GM23338 (cell line): ENCODE results near the gene PYURF. TPM values are rescaled to one million over a fixed set of nuclear protein-coding genes. Genes with fewer than 3 reads are reported as not detected.

ENCODE experiments used
- ATAC-seq: fragments of 200-7000 bp; cut with Tn5 transposase; 3 replicates; pipeline ENCODE4 v1.9.1; 2020
- DNase-seq: peaks from one replicate; pipeline ENCODE4 v3.0.0-alpha.2; 2015; ENCODE audit warnings: low spot score
- H2AFZ ChIP-seq: fragments of 200-600 bp; sonication (generic); 2 replicates; pipeline ENCODE4 v1.8.0; 2016; ENCODE audit warnings: antibody characterized with exemption, mild to moderate bottlenecking, moderate library complexity
- H3F3A ChIP-seq: fragments of 200-600 bp; sonication (generic); replicated peaks from 2 replicates; pipeline ENCODE4 v1.8.0; 2017; ENCODE audit warnings: antibody characterized with exemption, mixed run types, low read depth
- H3K27ac ChIP-seq: fragments of 200-600 bp; sonication (generic); 2 replicates; pipeline ENCODE4 v1.6.1; 2016; ENCODE audit warnings: low read depth
- H3K27me3 ChIP-seq: fragments of 200-600 bp; sonication (generic); 2 replicates; pipeline ENCODE4 v1.8.0; 2016; ENCODE audit warnings: mild to moderate bottlenecking, mixed run types, moderate library complexity; ENCODE audit not compliant: insufficient read depth
- H3K36me3 ChIP-seq: fragments of 200-600 bp; sonication (generic); 2 replicates; pipeline ENCODE4 v1.8.0; 2016; ENCODE audit warnings: mild to moderate bottlenecking; ENCODE audit not compliant: insufficient read depth
- H3K4me1 ChIP-seq: fragments of 200-600 bp; sonication (generic); 2 replicates; pipeline ENCODE4 v1.8.0; 2016; ENCODE audit warnings: mild to moderate bottlenecking, moderate library complexity; ENCODE audit not compliant: insufficient read depth
- H3K4me2 ChIP-seq: fragments of 200-600 bp; sonication (generic); 2 replicates; pipeline ENCODE4 v1.7.1; 2017; ENCODE audit warnings: mixed run types
- H3K4me3 ChIP-seq: fragments of 200-600 bp; sonication (generic); 2 replicates; pipeline ENCODE4 v1.6.1; 2016; ENCODE audit warnings: mixed run types
- H3K79me2 ChIP-seq: fragments of 200-600 bp; sonication (generic); replicated peaks from 2 replicates; pipeline ENCODE4 v1.8.0; 2017; ENCODE audit warnings: mild to moderate bottlenecking; ENCODE audit not compliant: insufficient read depth
- H3K9me2 ChIP-seq: fragments of 200-600 bp; sonication (generic); 2 replicates; pipeline ENCODE4 v1.8.0; 2017; ENCODE audit not compliant: insufficient read depth
- H4K20me1 ChIP-seq: fragments of 200-600 bp; sonication (generic); replicated peaks from 2 replicates; pipeline ENCODE4 v1.8.0; 2017; ENCODE audit warnings: mild to moderate bottlenecking; ENCODE audit not compliant: insufficient read depth
- H3K27ac Mint-ChIP-seq: 2 replicates; pipeline ENCODE4 v1.8.0; 2020; ENCODE audit warnings: inconsistent platforms, mild to moderate bottlenecking, moderate library complexity, mixed read lengths
- H3K27me3 Mint-ChIP-seq: 3 replicates; pipeline ENCODE4 v1.8.0; 2022; ENCODE audit warnings: low read depth, mild to moderate bottlenecking, moderate library complexity, mixed read lengths, inconsistent platforms; ENCODE audit not compliant: insufficient read depth, poor library complexity
- H3K36me3 Mint-ChIP-seq: 3 replicates; pipeline ENCODE4 v1.8.0; 2021; ENCODE audit warnings: low read depth, mild to moderate bottlenecking, inconsistent platforms, moderate library complexity, mixed read lengths
- H3K4me1 Mint-ChIP-seq: 3 replicates; pipeline ENCODE4 v1.8.0; 2020; ENCODE audit warnings: mild to moderate bottlenecking, inconsistent platforms, mixed read lengths
- H3K4me3 Mint-ChIP-seq: 3 replicates; pipeline ENCODE4 v1.8.0; 2021; ENCODE audit warnings: moderate library complexity, mild to moderate bottlenecking, inconsistent platforms, mixed read lengths
- H3K9me3 Mint-ChIP-seq: 3 replicates; pipeline ENCODE4 v1.8.0; 2020; ENCODE audit warnings: moderate library complexity, mild to moderate bottlenecking, inconsistent platforms, mixed read lengths
- CREB1 ChIP-seq: fragments of 250-450 bp; sonication (Bioruptor Pico); IDR thresholded peaks from 2 replicates; pipeline ENCODE4 v1.5.0; 2020; ENCODE audit warnings: low read depth, mild to moderate bottlenecking, moderate library complexity
- EZH2 ChIP-seq: fragments of 200-600 bp; sonication (generic); IDR thresholded peaks from one replicate; pipeline ENCODE4 v1.8.0; 2017; ENCODE audit warnings: antibody characterized with exemption, mild to moderate bottlenecking, low read depth; ENCODE audit not compliant: unreplicated experiment
- EZH2phosphoT487 ChIP-seq: fragments of 200-600 bp; sonication (generic); IDR thresholded peaks from one replicate; pipeline ENCODE4 v1.8.1; 2018; ENCODE audit warnings: antibody characterized with exemption; ENCODE audit not compliant: unreplicated experiment
- JUNB ChIP-seq: IDR thresholded peaks from one replicate; pipeline ENCODE4 v1.6.1; 2016; ENCODE audit warnings: antibody characterized with exemption; ENCODE audit not compliant: unreplicated experiment
- NANOG ChIP-seq: IDR thresholded peaks from 2 replicates; pipeline ENCODE4 v1.6.1; 2016; ENCODE audit warnings: antibody characterized with exemption, borderline replicate concordance
- STAT1 ChIP-seq: IDR thresholded peaks from one replicate; pipeline ENCODE4 v1.6.1; 2016; ENCODE audit warnings: antibody characterized with exemption; ENCODE audit not compliant: unreplicated experiment
- polyA plus RNA-seq: library from polyadenylated mRNA; unstranded; fragments of >200 nt; fragmentation: Nextera tagmentation; extraction: Ambion mirVana; gene quantifications from 2 replicates; pipeline ENCODE4 v1.2.1, GENCODE V29; 2016
- total RNA-seq: library from RNA; depleted of rRNA; stranded (reverse); fragments of >200 nt; shearing (Covaris generic); gene quantifications from 2 replicates; pipeline ENCODE4 v1.2.3, GENCODE V29; 2014
- TF ChIP-seq, protein P1 (sequence below): fragments of 250-450 bp; sonication (Bioruptor Pico); IDR thresholded peaks from 2 replicates; pipeline ENCODE4 v1.5.0; 2020; ENCODE audit warnings: mild to moderate bottlenecking, moderate library complexity
- TF ChIP-seq, protein P2 (sequence below): IDR thresholded peaks from one replicate; pipeline ENCODE4 v1.6.1; 2018; ENCODE audit warnings: antibody characterized with exemption; ENCODE audit not compliant: unreplicated experiment
- TF ChIP-seq, protein P3 (sequence below), 2 experiments: fragments of 200-600 bp in 1 of 2; sonication (generic) in 1 of 2; conservative IDR thresholded peaks; 2 replicates each; pipeline versions ENCODE4 v1.5.1 to v1.6.1; 2016 to 2017; ENCODE audit warnings: antibody characterized with exemption in 2 of 2, low read depth in 2 of 2, mild to moderate bottlenecking in 2 of 2, moderate library complexity in 1 of 2

PYURF gene
- total and polyA plus RNA-seq, 2 experiments from 2014 or later = 65.3 to 116 TPM

DNA sequence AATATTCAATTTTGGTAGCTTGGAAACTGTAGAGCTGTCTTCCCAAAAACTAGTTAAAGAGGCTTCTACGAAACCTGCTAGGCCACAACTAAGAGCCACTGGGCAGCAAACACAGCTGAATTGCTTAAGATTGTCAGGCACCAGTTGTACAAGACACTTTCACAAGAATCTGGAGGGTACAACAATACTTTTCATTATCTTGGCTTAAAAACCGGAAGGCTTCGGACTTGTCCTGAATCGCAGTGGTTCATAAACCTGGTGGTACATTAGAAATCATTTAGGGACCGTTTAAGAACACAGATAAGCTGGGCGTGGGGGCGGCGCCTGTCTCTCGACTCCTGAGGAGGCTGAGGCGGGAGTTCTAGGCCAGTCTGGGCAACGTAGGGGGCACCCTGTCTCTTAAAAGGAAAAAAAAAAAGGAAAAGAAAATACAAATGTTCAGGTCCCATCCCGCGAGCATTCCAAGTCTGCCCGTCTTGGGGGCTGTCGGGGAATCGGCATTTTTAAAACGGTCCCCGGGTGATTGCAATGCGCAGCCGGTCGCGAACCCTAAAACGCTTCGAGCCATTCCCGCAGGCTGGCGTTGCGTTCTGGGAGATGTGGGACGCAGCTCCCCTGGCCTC, 763 bp downstream of the PYURF start (continued):
- TF ChIP-seq, protein P1, sequence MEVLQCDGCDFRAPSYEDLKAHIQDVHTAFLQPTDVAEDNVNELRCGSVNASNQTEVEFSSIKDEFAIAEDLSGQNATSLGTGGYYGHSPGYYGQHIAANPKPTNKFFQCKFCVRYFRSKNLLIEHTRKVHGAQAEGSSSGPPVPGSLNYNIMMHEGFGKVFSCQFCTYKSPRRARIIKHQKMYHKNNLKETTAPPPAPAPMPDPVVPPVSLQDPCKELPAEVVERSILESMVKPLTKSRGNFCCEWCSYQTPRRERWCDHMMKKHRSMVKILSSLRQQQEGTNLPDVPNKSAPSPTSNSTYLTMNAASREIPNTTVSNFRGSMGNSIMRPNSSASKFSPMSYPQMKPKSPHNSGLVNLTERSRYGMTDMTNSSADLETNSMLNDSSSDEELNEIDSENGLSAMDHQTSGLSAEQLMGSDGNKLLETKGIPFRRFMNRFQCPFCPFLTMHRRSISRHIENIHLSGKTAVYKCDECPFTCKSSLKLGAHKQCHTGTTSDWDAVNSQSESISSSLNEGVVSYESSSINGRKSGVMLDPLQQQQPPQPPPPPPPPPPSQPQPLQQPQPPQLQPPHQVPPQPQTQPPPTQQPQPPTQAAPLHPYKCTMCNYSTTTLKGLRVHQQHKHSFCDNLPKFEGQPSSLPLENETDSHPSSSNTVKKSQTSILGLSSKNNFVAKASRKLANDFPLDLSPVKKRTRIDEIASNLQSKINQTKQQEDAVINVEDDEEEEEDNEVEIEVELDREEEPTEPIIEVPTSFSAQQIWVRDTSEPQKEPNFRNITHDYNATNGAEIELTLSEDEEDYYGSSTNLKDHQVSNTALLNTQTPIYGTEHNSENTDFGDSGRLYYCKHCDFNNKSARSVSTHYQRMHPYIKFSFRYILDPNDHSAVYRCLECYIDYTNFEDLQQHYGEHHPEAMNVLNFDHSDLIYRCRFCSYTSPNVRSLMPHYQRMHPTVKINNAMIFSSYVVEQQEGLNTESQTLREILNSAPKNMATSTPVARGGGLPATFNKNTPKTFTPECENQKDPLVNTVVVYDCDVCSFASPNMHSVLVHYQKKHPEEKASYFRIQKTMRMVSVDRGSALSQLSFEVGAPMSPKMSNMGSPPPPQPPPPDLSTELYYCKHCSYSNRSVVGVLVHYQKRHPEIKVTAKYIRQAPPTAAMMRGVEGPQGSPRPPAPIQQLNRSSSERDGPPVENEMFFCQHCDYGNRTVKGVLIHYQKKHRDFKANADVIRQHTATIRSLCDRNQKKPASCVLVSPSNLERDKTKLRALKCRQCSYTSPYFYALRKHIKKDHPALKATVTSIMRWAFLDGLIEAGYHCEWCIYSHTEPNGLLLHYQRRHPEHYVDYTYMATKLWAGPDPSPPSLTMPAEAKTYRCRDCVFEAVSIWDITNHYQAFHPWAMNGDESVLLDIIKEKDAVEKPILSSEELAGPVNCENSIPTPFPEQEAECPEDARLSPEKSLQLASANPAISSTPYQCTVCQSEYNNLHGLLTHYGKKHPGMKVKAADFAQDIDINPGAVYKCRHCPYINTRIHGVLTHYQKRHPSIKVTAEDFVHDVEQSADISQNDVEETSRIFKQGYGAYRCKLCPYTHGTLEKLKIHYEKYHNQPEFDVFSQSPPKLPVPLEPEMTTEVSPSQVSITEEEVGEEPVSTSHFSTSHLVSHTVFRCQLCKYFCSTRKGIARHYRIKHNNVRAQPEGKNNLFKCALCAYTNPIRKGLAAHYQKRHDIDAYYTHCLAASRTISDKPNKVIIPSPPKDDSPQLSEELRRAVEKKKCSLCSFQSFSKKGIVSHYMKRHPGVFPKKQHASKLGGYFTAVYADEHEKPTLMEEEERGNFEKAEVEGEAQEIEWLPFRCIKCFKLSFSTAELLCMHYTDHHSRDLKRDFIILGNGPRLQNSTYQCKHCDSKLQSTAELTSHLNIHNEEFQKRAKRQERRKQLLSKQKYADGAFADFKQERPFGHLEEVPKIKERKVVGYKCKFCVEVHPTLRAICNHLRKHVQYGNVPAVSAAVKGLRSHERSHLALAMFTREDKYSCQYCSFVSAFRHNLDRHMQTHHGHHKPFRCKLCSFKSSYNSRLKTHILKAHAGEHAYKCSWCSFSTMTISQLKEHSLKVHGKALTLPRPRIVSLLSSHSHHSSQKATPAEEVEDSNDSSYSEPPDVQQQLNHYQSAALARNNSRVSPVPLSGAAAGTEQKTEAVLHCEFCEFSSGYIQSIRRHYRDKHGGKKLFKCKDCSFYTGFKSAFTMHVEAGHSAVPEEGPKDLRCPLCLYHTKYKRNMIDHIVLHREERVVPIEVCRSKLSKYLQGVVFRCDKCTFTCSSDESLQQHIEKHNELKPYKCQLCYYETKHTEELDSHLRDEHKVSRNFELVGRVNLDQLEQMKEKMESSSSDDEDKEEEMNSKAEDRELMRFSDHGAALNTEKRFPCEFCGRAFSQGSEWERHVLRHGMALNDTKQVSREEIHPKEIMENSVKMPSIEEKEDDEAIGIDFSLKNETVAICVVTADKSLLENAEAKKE = no peak
- no peak for TF ChIP-seq CREB1

DNA sequence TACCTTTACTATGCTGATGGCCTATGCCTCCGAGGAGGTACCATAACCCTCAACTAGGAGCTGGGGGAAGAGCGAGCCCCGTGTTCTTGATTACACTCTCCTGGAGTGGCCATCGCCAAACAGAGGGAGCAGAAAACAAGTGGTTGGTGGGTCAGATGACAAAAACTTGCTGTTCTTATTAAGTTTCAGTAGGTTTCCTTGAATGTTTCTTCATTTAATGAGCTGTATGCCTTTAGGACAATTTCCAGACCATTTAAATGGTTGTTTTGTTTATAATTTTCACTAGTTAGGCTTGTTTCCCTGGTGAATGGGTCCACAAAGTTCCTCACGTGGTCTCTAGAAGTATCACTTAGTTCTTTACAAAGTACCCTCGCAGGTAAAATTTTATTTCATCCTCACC, 4.7 kb downstream of the PYURF start:
- no peaks in the 10 kb centered on the region for H3K9me3 Mint-ChIP-seq
- H4K20me1 ChIP-seq = 0 out of 2 replicates have a peak, but pooled peaks cover 17% of the 10 kb centered on the region
- H2AFZ ChIP-seq = no peak overlapping the region
- no peak overlapping the region for H3K4me3 Mint-ChIP-seq
- H3K36me3 ChIP-seq = no peaks in the 10 kb centered on the region
- H3K4me2 ChIP-seq = no peak overlapping the region
- ATAC-seq (no peak), DNase-seq (no peak)
- H3K27ac Mint-ChIP-seq = 0 out of 2 replicates have a peak overlapping the region, but pooled peaks have one; percentile 59
- no peaks in the 10 kb centered on the region for H3K9me2 ChIP-seq
- H3F3A ChIP-seq = no peaks in the 10 kb centered on the region
- H3K79me2 ChIP-seq = peaks cover 26% of the 10 kb centered on the region
- H3K4me1 Mint-ChIP-seq = peaks cover 16% of the 10 kb centered on the region
- H3K27ac ChIP-seq = no peak overlapping the region
- H3K27me3 ChIP-seq = no peaks in the 10 kb centered on the region
- peaks cover 10% of the 10 kb centered on the region; the same call in 1 of the 2 replicates for H3K4me1 ChIP-seq
- peaks cover 16% of the 10 kb centered on the region for H3K36me3 Mint-ChIP-seq
- no peak overlapping the region for H3K4me3 ChIP-seq
- H3K27me3 Mint-ChIP-seq = peaks cover 7% of the 10 kb centered on the region
- TF ChIP-seq EZH2 (no peak), CREB1 (no peak), STAT1 (no peak), NANOG (no peak), EZH2phosphoT487 (no peak), JUNB (no peak)
- TF ChIP-seq, protein P2, sequence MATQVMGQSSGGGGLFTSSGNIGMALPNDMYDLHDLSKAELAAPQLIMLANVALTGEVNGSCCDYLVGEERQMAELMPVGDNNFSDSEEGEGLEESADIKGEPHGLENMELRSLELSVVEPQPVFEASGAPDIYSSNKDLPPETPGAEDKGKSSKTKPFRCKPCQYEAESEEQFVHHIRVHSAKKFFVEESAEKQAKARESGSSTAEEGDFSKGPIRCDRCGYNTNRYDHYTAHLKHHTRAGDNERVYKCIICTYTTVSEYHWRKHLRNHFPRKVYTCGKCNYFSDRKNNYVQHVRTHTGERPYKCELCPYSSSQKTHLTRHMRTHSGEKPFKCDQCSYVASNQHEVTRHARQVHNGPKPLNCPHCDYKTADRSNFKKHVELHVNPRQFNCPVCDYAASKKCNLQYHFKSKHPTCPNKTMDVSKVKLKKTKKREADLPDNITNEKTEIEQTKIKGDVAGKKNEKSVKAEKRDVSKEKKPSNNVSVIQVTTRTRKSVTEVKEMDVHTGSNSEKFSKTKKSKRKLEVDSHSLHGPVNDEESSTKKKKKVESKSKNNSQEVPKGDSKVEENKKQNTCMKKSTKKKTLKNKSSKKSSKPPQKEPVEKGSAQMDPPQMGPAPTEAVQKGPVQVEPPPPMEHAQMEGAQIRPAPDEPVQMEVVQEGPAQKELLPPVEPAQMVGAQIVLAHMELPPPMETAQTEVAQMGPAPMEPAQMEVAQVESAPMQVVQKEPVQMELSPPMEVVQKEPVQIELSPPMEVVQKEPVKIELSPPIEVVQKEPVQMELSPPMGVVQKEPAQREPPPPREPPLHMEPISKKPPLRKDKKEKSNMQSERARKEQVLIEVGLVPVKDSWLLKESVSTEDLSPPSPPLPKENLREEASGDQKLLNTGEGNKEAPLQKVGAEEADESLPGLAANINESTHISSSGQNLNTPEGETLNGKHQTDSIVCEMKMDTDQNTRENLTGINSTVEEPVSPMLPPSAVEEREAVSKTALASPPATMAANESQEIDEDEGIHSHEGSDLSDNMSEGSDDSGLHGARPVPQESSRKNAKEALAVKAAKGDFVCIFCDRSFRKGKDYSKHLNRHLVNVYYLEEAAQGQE = no peak
- TF ChIP-seq, protein P3, sequence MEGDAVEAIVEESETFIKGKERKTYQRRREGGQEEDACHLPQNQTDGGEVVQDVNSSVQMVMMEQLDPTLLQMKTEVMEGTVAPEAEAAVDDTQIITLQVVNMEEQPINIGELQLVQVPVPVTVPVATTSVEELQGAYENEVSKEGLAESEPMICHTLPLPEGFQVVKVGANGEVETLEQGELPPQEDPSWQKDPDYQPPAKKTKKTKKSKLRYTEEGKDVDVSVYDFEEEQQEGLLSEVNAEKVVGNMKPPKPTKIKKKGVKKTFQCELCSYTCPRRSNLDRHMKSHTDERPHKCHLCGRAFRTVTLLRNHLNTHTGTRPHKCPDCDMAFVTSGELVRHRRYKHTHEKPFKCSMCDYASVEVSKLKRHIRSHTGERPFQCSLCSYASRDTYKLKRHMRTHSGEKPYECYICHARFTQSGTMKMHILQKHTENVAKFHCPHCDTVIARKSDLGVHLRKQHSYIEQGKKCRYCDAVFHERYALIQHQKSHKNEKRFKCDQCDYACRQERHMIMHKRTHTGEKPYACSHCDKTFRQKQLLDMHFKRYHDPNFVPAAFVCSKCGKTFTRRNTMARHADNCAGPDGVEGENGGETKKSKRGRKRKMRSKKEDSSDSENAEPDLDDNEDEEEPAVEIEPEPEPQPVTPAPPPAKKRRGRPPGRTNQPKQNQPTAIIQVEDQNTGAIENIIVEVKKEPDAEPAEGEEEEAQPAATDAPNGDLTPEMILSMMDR (conservative IDR thresholded peaks at IDR 0.05; ENCODE audit: low read depth in 2 of 2) = no peak
